IMR-90 (cell line): Measurements from ENCODE around the gene BIK. TPM values are rescaled to one million over a fixed set of nuclear protein-coding genes. Genes with fewer than 3 reads are reported as not detected.

Experiments
- ATAC-seq: fragments of 200-7000 bp; cut with Tn5 transposase; 2 replicates; pipeline ENCODE4 v1.9.1; 2020; ENCODE audit warnings: low read depth, mild to moderate bottlenecking, moderate library complexity
- BruUV-seq: library from RNA; stranded (reverse); fragments of 400-500 nt; replicated peaks from 2 replicates; lab custom pipeline; 2021; lab: Mats Ljungman, UMichigan
- CTCF ChIA-PET: fragments of 300-600 bp; formaldehyde crosslinking; extraction: SDS; loops from one replicate; lab custom pipeline; 2021; ENCODE audit warnings: antibody characterized with exemption; lab: Yijun Ruan, JAX
- POLR2A ChIA-PET: fragments of 300-600 bp; sonication (Branson Sonifier 250); formaldehyde crosslinking; loops from one replicate; lab custom pipeline; 2022; ENCODE audit warnings: antibody characterized with exemption; ENCODE audit not compliant: unreplicated experiment; lab: Charles Lee
- DNase-seq: peaks from one replicate; pipeline ENCODE4 v3.0.0; 2013
- H2AFZ ChIP-seq: replicated peaks from 2 replicates; pipeline ENCODE3; 2013; ENCODE audit warnings: low read length, mild to moderate bottlenecking; ENCODE audit not compliant: poor library complexity
- H2AK5ac ChIP-seq: 2 replicates; pipeline ENCODE4 v1.6.1; 2013; ENCODE audit warnings: low read depth, low read length, inconsistent platforms
- H2AK9ac ChIP-seq: replicated peaks from 2 replicates; pipeline ENCODE3; 2013; ENCODE audit warnings: mild to moderate bottlenecking, low read depth, low read length, moderate library complexity; ENCODE audit not compliant: poor library complexity
- H2BK120ac ChIP-seq: 2 replicates; pipeline ENCODE4 v1.6.1; 2013; ENCODE audit warnings: low read depth, low read length, inconsistent platforms
- H2BK15ac ChIP-seq: 3 replicates; pipeline ENCODE4 v1.6.1; 2013; ENCODE audit warnings: low read depth, low read length, inconsistent platforms
- H2BK20ac ChIP-seq: 2 replicates; pipeline ENCODE4 v1.6.1; 2013; ENCODE audit warnings: low read depth, mild to moderate bottlenecking, inconsistent platforms, low read length, moderate library complexity
- H2BK5ac ChIP-seq: 2 replicates; pipeline ENCODE4 v1.6.1; 2013; ENCODE audit warnings: mild to moderate bottlenecking, low read depth, low read length, inconsistent platforms; ENCODE audit not compliant: poor library complexity, severe bottlenecking
- H3K14ac ChIP-seq: replicated peaks from 2 replicates; pipeline ENCODE4 v1.6.1; 2013; ENCODE audit warnings: low read depth, low read length, inconsistent platforms
- H3K18ac ChIP-seq: 2 replicates; pipeline ENCODE4 v1.6.1; 2013; ENCODE audit warnings: low read depth, low read length, control low read depth
- H3K23ac ChIP-seq: 2 replicates; pipeline ENCODE4 v1.6.1; 2013; ENCODE audit warnings: low read depth, low read length, inconsistent platforms
- H3K27ac ChIP-seq: 2 replicates; pipeline ENCODE4 v1.5.1; 2013; ENCODE audit warnings: mild to moderate bottlenecking, control low read depth, low read length; ENCODE audit not compliant: insufficient read depth
- H3K27me3 ChIP-seq: 2 replicates; pipeline ENCODE4 v1.6.1; 2013; ENCODE audit warnings: low read length; ENCODE audit not compliant: control insufficient read depth, insufficient read depth
- H3K36me3 ChIP-seq: 2 replicates; pipeline ENCODE4 v1.6.1; 2013; ENCODE audit warnings: low read length, mixed read lengths; ENCODE audit not compliant: control insufficient read depth, insufficient read depth
- H3K4ac ChIP-seq: 2 replicates; pipeline ENCODE4 v1.6.1; 2013; ENCODE audit warnings: low read depth, low read length, inconsistent platforms
- H3K4me1 ChIP-seq: 2 replicates; pipeline ENCODE4 v1.6.1; 2013; ENCODE audit warnings: low read length, mixed read lengths; ENCODE audit not compliant: control insufficient read depth, insufficient read depth
- H3K4me2 ChIP-seq: 2 replicates; pipeline ENCODE4 v1.6.1; 2013; ENCODE audit warnings: low read depth, mild to moderate bottlenecking, control low read depth, low read length, moderate library complexity
- H3K4me3 ChIP-seq: 2 replicates; pipeline ENCODE4 v1.5.1; 2013; ENCODE audit warnings: low read depth, mild to moderate bottlenecking, control low read depth, low read length, moderate library complexity; ENCODE audit not compliant: insufficient read depth
- H3K56ac ChIP-seq: 2 replicates; pipeline ENCODE4 v1.6.1; 2013; ENCODE audit warnings: low read length, inconsistent platforms; ENCODE audit not compliant: insufficient read depth; ENCODE audit errors: extremely low read depth
- H3K79me1 ChIP-seq, 2 experiments: 2 replicates each; pipeline ENCODE4 v1.6.1; 2013; ENCODE audit warnings: low read length in 2 of 2, inconsistent platforms in 1 of 2, low read depth in 1 of 2
- H3K9ac ChIP-seq: 2 replicates; pipeline ENCODE4 v1.6.1; 2013; ENCODE audit warnings: low read depth, low read length, control low read depth
- H3K9me1 ChIP-seq: 2 replicates; pipeline ENCODE4 v1.6.1; 2013; ENCODE audit warnings: low read length, inconsistent platforms; ENCODE audit not compliant: insufficient read depth
- H3K9me3 ChIP-seq: 2 replicates; pipeline ENCODE4 v1.6.1; 2013; ENCODE audit warnings: low read length; ENCODE audit not compliant: control insufficient read depth, insufficient read depth
- H4K20me1 ChIP-seq: 2 replicates; pipeline ENCODE4 v1.6.1; 2013; ENCODE audit warnings: low read length, inconsistent platforms; ENCODE audit not compliant: insufficient read depth
- H4K5ac ChIP-seq: 2 replicates; pipeline ENCODE4 v1.6.1; 2013; ENCODE audit warnings: mild to moderate bottlenecking, low read depth, low read length, control low read depth
- H4K8ac ChIP-seq, 2 experiments: 2 replicates each; pipeline ENCODE4 v1.6.1; 2013; ENCODE audit warnings: low read depth in 2 of 2, low read length in 2 of 2, control low read depth in 1 of 2, inconsistent platforms in 1 of 2
- H4K91ac ChIP-seq: 2 replicates; pipeline ENCODE4 v1.6.1; 2013; ENCODE audit warnings: low read depth, low read length, inconsistent platforms; ENCODE audit not compliant: insufficient read depth
- BHLHE40 ChIP-seq: fragments of 150-350 bp; IDR thresholded peaks from 2 replicates; pipeline ENCODE4 v1.6.1; 2016; ENCODE audit warnings: mild to moderate bottlenecking, low read depth, low read length
- CEBPB ChIP-seq: IDR thresholded peaks from 2 replicates; pipeline ENCODE4 v1.6.1; 2012; ENCODE audit warnings: low read depth, low read length, improper control_type of control experiment
- CHD1 ChIP-seq: IDR thresholded peaks from 2 replicates; pipeline ENCODE4 v1.6.1; 2012; ENCODE audit warnings: low read depth, low read length, improper control_type of control experiment
- NFE2L2 ChIP-seq: fragments of 150-350 bp; IDR thresholded peaks from 2 replicates; pipeline ENCODE4 v1.6.1; 2016; ENCODE audit warnings: low read depth, mild to moderate bottlenecking, low read length
- POLR2A ChIP-seq: IDR thresholded peaks from 2 replicates; pipeline ENCODE4 v1.6.1; 2012; ENCODE audit warnings: mild to moderate bottlenecking, low read depth, low read length
- RCOR1 ChIP-seq: IDR thresholded peaks from 2 replicates; pipeline ENCODE4 v1.6.1; 2012; ENCODE audit warnings: mild to moderate bottlenecking, low read length, improper control_type of control experiment; ENCODE audit not compliant: insufficient replicate concordance
- USF2 ChIP-seq: fragments of 150-350 bp; IDR thresholded peaks from 2 replicates; pipeline ENCODE4 v1.6.1; 2017; ENCODE audit warnings: mild to moderate bottlenecking, antibody characterized with exemption, low read length, low read depth
- WGBS, 2 experiments: methylation state at CpG; one replicate each; pipeline versions ENCODE4 v1.1.5 to v1.1.7; 2013; ENCODE audit warnings: missing lambda C conversion rate in 2 of 2; ENCODE audit not compliant: insufficient read length in 1 of 2; ENCODE audit errors: extremely low coverage in 2 of 2; 5-methylcytosine and 5-hydroxymethylcytosine counted together
- dilution Hi-C: fragments of 300-500 bp; cut with HindIII; formaldehyde crosslinking; loops from one replicate; pipeline ENCODE4 v1.14.3; 2018; ENCODE audit warnings: low sequenced_read_pairs; ENCODE audit not compliant: unreplicated experiment
- in situ Hi-C: fragments of 300-500 bp; cut with MboI; formaldehyde crosslinking; loops from 3 replicates; pipeline ENCODE4 v1.14.3; 2019; ENCODE audit warnings: low sequenced_read_pairs, inconsistent platforms, mixed read lengths
- intact Hi-C: fragments of 100-400 bp; cut with micrococcal nuclease; formaldehyde crosslinking; loops from 2 replicates; pipeline ENCODE4 v1.10.0; 2022
- polyA plus RNA-seq, 3 experiments: library from polyadenylated mRNA; depleted of rRNA; stranded (reverse); fragments of >200 nt; gene quantifications; 2 replicates each; pipeline ENCODE4 v1.2.3, GENCODE V29; 2012; ENCODE audit warnings: low replicate concordance in 1 of 3
- total RNA-seq: library from RNA; depleted of rRNA; stranded (reverse); fragments of >200 nt; gene quantifications from 2 replicates; pipeline ENCODE4 v1.2.3, GENCODE V29; 2012
- TF ChIP-seq, protein P1 (sequence below): fragments of 150-350 bp; IDR thresholded peaks from 2 replicates; pipeline ENCODE4 v1.6.1; 2016; ENCODE audit warnings: low read depth, mild to moderate bottlenecking, low read length, moderate library complexity, borderline replicate concordance

BIK gene
- total and polyA plus RNA-seq, 2 of the 4 experiments (the other 2 are of a cell fraction), result 0.18 TPM; not detected in 1

GRCh38 chr22:43154887-43155536, 44.5 kb downstream of the BIK start:
- H3K9me1 ChIP-seq, result peaks cover 13% of the 10 kb centered on the region; the same call in 1 of the 2 replicates
- H3K9me3 ChIP-seq, result no peaks in the 10 kb centered on the region
- no peak overlapping the region for H4K91ac ChIP-seq
- peaks cover 5% of the 10 kb centered on the region; the same call in 1 of the 2 replicates for H3K36me3 ChIP-seq
- H3K23ac ChIP-seq, result no peak overlapping the region
- 94% methylated on average over 11 of the region's 27 CpGs; no CpG with 5 or more reads in 1 of the 2 experiments for WGBS, 2 experiments
- no peak overlapping the region for H3K56ac ChIP-seq
- DNase-seq (no peak), ATAC-seq (no peak)
- H3K4ac ChIP-seq, result no peak overlapping the region
- intact Hi-C loops (no loop called here), dilution Hi-C loops (no loop called here), in situ Hi-C loops (no loop called here)
- no peak overlapping the region for H2BK15ac ChIP-seq
- TF ChIP-seq USF2 (no peak), NFE2L2 (no peak), CHD1 (no peak), BHLHE40 (no peak), RCOR1 (no peak), CEBPB (no peak), POLR2A (no peak)
- TF ChIP-seq, protein P1, sequence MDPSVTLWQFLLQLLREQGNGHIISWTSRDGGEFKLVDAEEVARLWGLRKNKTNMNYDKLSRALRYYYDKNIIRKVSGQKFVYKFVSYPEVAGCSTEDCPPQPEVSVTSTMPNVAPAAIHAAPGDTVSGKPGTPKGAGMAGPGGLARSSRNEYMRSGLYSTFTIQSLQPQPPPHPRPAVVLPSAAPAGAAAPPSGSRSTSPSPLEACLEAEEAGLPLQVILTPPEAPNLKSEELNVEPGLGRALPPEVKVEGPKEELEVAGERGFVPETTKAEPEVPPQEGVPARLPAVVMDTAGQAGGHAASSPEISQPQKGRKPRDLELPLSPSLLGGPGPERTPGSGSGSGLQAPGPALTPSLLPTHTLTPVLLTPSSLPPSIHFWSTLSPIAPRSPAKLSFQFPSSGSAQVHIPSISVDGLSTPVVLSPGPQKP, result no peak
- H3K4me3 ChIP-seq, result no peak overlapping the region
- H2AFZ ChIP-seq, result no peak overlapping the region
- no peak overlapping the region for H4K5ac ChIP-seq
- H3K4me1 ChIP-seq, result peaks cover 11% of the 10 kb centered on the region
- H3K18ac ChIP-seq, result no peak overlapping the region
- no peak overlapping the region for H4K8ac ChIP-seq
- H2AK5ac ChIP-seq, result no peak overlapping the region
- H3K9ac ChIP-seq, result no peak overlapping the region
- H3K79me1 ChIP-seq, result peaks cover 14 to 72% of the 10 kb centered on the region in 2 experiments
- H3K27me3 ChIP-seq, result no peaks in the 10 kb centered on the region
- no peak overlapping the region for H3K27ac ChIP-seq
- peaks cover 45% of the 10 kb centered on the region for H4K20me1 ChIP-seq
- no peak overlapping the region for H3K14ac ChIP-seq
- no peak overlapping the region for H2BK20ac ChIP-seq
- no peak overlapping the region for H2BK5ac ChIP-seq
- CTCF ChIA-PET, result no interaction called here
- POLR2A ChIA-PET, result interaction anchor here (0.6 kb wide), 1 partner anchor 642 kb away, joined by 7 read pairs; no protein-coding TSS in a partner anchor
- H3K4me2 ChIP-seq, result no peak overlapping the region
- H2BK120ac ChIP-seq, result no peak overlapping the region
- H2AK9ac ChIP-seq, result peak overlapping the region; percentile 19
- BruUV-seq, result no TSS peak
